GM15510 (cell line): ENCODE results near the gene HK3.

Experiments used
- POLR2A ChIP-seq: IDR thresholded peaks from 3 replicates; pipeline ENCODE4 v1.6.1; 2011; ENCODE audit warnings: borderline replicate concordance; ENCODE audit not compliant: insufficient read length; ENCODE audit errors: extremely low read depth

Gene HK3

DNA sequence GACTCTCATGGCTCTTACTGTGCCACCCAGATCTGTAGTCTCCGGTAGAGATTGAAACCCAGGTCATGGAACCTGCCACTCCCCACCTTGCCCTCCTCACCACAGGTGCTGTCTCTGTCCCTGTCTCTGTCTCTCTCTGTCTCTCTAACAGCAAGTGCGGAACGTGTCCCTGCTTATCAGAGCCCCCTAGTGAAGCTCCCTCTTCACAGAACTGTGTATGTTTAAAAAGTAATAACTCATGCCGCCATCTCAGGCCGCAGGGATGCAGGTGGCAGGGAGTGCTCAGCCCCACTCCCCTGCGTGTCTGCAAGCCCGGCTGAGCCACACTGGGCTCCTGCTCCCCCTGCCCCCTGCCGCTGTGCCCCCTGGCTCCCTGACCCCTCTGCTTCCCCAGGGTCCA, 45.0 kb downstream of the HK3 start:
- no peak for TF ChIP-seq POLR2A

DNA sequence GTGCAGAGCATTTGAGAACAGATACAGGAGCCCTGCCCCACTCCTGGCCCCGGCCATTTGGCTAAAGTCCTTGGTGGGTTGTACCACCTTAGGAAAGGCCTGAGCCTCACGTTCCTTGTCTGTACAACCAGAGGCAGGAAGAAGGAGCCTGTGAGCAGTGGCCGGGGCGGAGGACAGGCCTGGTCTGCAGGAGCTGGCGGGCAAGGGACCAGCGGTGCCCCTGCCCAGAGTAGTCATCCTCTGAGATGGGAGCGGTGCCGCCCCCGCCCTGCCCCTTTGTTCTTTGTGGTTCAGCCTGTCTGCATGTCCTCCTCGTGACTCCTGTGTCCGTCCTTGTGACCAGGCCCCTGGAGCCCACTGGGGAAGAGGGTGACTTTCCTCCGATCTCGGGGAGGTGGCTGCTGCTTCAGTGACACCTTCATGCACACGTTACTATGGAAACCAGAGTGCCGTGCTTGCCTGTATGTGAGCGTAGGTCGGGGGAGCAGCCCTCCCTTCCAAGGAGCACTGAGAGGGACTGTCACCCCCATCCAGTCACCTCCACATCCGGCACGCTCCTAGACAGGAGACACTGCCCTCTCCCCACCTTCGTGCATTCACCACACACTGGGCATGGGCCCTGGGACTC, 45.9 kb downstream of the HK3 start:
- TF ChIP-seq POLR2A: no peak

DNA sequence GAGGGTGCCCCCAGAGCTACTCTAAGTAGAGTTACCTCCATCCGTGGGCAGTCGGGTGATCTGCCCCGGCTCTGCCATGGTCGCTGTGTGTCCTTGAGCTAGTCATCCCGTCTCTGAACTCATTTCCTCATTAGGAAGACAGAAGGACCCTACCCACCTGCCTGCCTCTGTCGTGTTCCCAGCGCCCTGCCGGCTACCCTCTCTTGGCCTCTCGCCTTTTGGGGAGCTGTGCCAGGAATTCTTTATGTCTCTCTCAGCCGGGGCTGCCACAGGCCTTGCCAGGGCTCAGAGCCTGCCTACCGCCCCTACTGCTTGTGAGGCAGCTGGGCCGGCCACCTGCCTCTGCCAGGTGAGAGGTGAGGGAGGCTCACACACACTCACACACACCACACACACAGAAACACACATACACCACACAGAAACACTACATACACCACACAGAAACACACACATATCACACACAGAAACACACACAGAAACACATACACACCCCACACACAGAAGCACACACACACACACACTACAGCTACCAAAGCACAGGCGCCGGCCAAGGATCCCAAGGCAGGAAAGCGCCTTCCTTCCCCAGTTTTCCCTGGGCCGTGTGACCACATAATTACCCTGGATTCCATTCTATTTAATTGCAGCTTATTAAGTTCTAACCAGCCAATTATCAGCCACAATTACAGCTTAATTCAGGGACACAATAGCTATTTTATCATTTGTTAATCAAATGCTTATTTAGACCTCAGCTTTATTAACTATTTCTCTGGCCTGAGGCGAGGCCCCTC, 47.1 kb downstream of the HK3 start:
- no peak for TF ChIP-seq POLR2A

DNA sequence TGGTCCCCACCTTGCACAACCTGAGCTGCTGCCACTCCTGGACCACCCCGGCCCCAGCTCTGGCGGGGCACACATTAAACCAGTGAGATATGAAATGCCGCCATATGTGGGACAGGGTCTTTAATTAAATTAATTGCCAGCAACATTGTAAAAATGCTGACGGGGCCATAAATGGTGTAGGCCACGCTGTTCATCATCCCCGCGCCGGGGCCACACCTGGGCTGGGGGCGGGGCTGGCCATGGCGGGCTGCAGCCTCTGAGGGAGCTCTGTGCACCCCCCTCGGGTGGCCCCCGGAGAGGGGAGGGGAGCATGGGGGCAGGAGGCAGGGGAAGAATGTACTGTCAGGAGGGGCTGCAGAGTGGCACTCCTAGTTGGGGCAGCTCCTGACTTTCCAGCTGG, 47.8 kb downstream of the HK3 start:
- TF ChIP-seq POLR2A: no peak

DNA sequence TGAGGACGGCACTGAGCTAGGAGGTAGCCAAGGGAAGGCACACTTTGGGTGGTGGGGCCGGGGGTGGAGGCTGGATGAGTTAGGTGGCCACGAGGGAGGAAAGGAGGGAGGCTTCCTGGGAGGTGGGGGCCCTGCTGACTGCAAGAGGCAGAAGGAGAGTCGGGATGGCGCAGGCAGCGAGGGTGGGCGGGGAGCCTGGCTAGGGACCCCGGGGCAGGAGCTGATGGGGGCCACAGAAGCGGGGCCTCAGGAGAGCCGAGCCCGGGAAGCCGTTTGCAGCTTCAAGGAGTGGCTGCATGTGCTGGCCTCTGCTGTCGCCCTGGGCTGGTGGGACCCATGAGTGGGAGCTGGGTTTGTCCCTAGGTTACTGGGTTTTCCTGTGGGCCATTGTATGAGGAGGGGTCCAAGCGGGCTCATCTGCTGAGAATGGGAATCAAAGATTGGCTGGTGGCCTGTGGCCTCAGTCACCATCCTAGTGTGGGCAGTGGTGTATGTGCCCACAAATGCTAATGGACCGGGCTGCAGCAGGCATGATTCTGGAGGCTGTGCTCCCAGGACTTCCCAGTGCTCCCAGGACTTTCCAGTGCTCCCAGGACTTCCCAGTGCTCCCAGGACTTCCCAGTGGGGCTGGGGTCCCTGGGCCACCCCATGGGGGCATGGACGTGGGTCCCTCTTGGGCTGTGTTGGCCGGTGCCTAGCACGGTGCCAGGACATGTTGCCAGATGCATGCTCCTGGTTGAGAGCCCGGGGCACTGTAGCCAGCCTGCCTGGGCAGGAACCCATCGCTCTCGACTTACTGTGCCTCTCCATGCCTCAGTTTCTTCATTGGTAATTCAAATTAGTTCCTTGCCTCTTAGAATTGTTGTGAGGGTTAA, 48.5 kb downstream of the HK3 start:
- no peak for TF ChIP-seq POLR2A

DNA sequence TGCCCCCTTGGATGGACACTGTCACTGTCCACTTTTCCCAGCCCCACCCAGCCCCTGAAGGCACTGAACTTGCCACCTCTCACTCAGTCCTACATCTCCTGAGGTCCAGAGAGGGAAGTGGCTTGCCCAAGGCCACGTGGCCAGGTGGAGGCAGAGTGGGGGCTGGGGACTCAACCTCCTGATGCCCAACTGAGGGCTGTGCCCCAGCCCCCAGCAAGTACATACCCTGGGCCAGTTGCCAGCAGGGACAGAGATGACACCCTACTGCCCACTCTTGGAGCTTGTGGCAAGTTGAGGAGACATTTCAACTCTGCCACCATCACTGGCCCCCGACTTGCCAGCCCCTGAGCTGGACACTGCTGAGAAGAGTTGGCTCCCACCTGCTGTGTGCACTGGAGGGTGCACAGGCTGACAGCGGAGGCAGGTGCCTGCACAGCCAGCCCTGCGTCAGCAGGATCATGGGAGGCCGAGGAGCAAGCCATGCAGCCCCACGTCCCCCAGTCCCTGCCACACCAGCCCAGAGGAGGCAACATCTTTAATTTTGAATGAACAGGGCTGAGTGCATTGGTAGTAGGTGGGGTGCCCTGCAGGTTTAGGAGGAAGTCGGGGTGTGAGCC, 49.4 kb downstream of the HK3 start:
- TF ChIP-seq POLR2A: no peak

DNA sequence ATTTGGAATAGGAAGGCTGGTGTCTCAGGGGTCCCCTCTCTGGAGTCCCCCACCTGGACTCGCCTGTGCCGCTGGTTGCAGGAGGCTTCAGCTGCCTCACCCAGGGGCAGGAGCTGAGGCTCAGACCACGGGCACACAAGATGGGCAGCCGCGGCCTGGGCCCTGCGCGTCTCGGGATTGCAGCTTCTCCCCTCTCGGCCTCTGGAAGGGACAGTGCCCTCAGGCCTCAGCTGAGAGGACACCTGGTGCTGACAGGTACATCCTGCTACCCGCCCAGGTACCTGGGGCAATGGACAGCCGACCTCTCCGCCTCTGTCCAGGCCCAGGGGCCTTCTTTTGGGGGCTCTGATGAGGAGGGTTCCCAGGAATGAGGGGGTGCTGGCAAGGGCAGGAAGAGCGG, 50.5 kb downstream of the HK3 start:
- TF ChIP-seq POLR2A: no peak

DNA sequence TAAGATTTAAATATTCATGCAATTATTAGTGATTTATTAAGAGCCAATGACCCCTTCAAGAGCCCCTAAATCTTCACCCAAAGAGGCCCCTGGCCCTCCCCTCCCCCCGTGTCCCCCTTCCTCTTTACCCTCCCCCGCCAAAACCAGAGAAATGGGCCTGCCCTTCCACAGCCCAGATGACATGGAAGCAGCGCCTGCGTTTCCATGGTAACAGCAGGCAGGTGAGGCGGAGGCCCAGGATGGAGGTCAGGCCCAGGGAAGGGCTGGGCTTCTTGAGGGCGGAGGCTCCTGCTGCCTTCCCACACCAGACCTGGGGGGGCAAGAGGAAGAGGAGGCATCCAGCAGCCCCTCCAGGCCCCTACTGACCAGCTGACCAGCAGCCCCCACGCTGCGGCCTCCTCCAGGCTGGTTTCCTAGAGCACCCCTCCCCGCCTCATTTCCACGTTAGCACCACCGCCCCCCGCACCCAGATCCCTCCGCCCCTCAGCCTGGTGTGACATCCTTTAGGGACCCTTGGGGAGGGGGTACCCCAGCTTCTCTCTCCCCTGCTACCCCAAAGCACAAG, 51.3 kb downstream of the HK3 start:
- no peak for TF ChIP-seq POLR2A

DNA sequence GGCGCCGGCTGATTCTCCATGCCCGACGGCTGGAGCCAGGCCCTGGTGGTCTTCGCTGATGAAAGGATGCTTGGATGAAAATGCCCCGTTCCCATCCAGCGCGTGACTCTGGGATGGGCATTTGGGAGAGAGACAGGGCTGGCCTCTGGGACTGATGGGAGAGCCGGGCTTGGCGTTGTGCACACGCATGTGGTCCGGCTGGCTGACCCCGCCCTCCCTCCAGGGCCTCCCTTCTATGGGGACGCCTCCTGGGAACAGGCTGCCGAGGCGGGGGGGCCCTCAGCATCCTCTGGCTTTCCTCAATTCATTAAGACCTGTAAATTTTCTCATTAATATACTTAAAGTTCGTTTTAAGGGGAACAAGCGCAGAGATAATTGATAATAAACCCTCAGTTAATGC, 52.0 kb downstream of the HK3 start:
- no peak for TF ChIP-seq POLR2A

DNA sequence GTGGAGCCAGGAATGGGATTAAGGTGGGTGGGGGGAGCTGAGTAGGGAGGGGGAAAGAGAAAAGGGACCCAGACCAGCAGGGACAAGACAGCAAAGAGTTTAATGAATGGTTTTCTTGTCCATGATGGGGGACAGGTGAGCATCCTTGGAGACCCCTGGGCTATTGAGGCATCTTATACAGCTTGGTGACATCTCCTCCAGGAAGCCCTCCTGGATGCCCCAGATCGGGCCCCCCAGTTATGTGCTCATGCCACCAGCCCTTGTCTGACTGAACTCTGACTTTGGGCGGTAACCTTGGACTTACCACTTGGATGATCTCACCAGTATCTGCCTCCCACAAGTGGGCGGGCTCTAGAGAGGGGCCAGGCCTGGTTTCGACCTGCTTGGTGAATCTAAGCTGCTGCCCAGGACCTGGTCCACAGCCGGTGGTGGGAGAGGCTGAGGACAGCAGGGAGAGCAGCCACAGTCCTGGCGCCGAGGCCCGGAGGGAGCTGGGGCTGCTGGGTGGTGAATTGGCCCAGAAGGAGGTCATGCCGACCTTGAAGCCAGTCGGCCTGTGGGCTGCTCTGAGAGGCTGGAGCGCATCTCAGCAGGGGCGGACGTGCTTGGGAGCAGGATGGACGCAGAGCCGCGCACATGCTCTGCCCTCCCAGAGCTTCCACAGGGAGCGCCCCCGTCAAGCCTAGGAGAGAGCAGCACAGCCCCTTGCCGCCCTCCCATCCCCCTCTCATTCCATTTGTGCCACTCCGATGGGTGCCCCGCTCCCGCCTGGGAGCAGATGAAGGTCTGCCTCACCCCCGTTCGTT, 52.6 kb downstream of the HK3 start:
- TF ChIP-seq POLR2A: no peak

DNA sequence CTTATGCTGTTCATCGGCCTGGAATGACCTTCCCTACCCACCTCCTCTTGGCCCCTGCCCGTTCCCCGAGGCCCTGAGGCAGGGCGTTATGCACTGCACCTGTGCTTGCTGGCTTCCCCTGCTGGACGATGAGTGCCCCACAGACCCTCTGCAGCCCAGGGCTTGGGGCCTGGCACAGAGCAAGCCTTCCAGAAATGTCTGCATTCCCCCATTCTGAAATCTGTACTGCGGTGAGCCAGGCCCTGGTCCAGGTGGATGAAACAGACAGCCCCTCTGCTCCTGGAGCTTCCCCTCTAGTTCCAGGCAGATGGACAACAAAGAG, 53.8 kb downstream of the HK3 start:
- no peak for TF ChIP-seq POLR2A

DNA sequence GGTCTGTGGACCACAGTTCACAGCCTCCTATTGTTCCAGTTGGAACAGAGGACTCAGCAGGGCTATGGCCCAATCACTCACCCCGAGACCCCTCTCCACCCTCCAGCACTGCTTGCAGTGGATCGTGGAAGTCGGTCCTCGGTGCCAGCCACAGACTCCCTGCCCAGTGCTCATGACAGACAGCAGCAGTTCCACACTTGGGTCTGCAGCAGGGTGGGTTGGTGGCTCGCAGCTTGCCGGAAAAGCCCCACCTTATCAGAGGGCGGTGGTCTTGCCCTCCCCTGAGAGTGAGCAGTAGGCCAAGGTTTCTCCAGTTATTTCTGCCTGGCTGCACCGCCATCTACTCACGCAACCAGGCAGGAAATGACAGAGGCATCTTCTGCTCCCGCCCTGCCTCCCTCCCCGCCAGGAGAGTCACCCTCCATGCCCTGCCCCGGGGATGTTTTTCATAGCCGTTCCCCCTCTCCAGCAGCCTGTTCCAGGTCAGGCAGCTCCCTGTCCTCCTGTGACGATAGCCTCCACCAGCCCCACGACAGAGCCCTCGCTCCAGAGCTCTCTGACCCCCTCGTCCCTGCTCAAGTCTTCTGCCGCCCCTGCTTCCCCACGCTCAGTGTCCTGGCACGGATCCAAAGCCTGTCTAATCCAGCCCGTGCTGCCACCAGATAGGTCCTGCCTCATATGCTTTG, 54.3 kb downstream of the HK3 start:
- TF ChIP-seq POLR2A: no peak

DNA sequence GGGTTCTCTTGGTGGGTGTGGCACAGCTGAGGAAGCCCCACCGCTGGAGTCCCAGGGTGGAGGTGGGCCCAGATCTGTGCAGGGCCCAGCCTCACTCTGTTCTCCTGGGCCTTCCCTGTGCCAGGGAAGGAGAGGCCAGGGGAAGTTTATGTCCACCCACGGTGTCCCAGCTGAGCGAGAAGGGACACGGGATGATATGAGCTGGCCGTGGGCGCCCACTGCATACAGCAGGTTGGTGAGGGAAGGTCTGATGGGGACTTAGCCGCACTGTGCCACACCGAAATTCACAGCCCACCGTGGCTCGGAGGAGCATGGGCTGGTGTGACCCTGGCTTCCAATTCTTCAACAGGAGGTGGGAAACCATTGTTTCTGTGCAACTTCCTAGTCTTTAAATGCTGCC, 54.9 kb downstream of the HK3 start:
- no peak for TF ChIP-seq POLR2A
